ENCODE data around the gene CRACR2B.

CRACR2B gene

GRCh38 chr11:843818-844692, 16.3 kb downstream of the CRACR2B start:
- no peak for TF ChIP-seq CTCF (IDR thresholded peaks at IDR 0.05; ENCODE audit: low read length, missing control alignments)
- DNase-seq (ENCODE audit: low read depth): peak; percentile 98
- peak overlapping the region; percentile 92 for H3K4me3 ChIP-seq (replicated peaks; ENCODE audit: low read depth, low read length)

GRCh38 chr11:844693-845644, 17.2 kb downstream of the CRACR2B start:
- no peak for TF ChIP-seq CTCF (IDR thresholded peaks at IDR 0.05; ENCODE audit: low read length, missing control alignments)
- peak overlapping the region; percentile 92 for H3K4me3 ChIP-seq (replicated peaks; ENCODE audit: low read depth, low read length)
- peak; percentile 96 for DNase-seq (ENCODE audit: low read depth)

GRCh38 chr11:845872-846495, 18.3 kb downstream of the CRACR2B start:
- H3K4me3 ChIP-seq (replicated peaks; ENCODE audit: low read depth, low read length): peak overlapping the region; percentile 17
- no peak for TF ChIP-seq CTCF (IDR thresholded peaks at IDR 0.05; ENCODE audit: low read length, missing control alignments)
- peak; percentile 36 for DNase-seq (ENCODE audit: low read depth)

- no peak for DNase-seq (ENCODE audit: low read depth)
- H3K4me3 ChIP-seq (replicated peaks; ENCODE audit: low read depth, low read length): no peak overlapping the region
- TF ChIP-seq CTCF (IDR thresholded peaks at IDR 0.05; ENCODE audit: low read length, missing control alignments): no peak
Measured at GRCh38 chr11:846496-847098, 18.9 kb downstream of the CRACR2B start.

GRCh38 chr11:847876-848275, 20.2 kb downstream of the CRACR2B start:
- no peak overlapping the region for H3K4me3 ChIP-seq (replicated peaks; ENCODE audit: low read depth, low read length)
- no peak for TF ChIP-seq CTCF (IDR thresholded peaks at IDR 0.05; ENCODE audit: low read length, missing control alignments)

GRCh38 chr11:848380-848931, 20.7 kb downstream of the CRACR2B start:
- peak; percentile 38 for DNase-seq (ENCODE audit: low read depth)
- no peak overlapping the region for H3K4me3 ChIP-seq (replicated peaks; ENCODE audit: low read depth, low read length)
- TF ChIP-seq CTCF (IDR thresholded peaks at IDR 0.05; ENCODE audit: low read length, missing control alignments): peak; percentile 79

More at GRCh38 chr11:847876-848275, 20.2 kb downstream of the CRACR2B start:
- no peak for DNase-seq (ENCODE audit: low read depth)

All from fibroblast of pulmonary artery (primary cell).